ENCODE results near the gene PPDPF.

- TF ChIP-seq EZH2 (IDR thresholded peaks at IDR 0.05) = no peak
- no peak for TF ChIP-seq CTCF (IDR thresholded peaks at IDR 0.05)
- TF ChIP-seq EZH2phosphoT487 (IDR thresholded peaks at IDR 0.05) = no peak
Measured at GRCh38 chr20:63541371-63541770, 20.8 kb downstream of the PPDPF start.
